GM19455 (cell line): ENCODE measurements around the gene NGF.

Source experiments
- ATAC-seq: cut with Tn5 transposase; IDR thresholded peaks from one replicate; pipeline ENCODE4 v1.9.1; 2021; ENCODE audit not compliant: unreplicated experiment

Gene NGF

GRCh38 chr1:115240297-115240696 is 97.8 kb downstream of the NGF start:
- no peak for ATAC-seq

- ATAC-seq, result no peak
These were observed 98.6 kb downstream of the NGF start for GRCh38 chr1:115239426-115239825.

GRCh38 chr1:115239148-115239422 is 99.0 kb downstream of the NGF start:
- ATAC-seq, result no peak

- ATAC-seq, result no peak
These were observed 99.5 kb downstream of the NGF start for GRCh38 chr1:115238336-115239147.

- no peak for ATAC-seq
These were observed 100.5 kb downstream of the NGF start for GRCh38 chr1:115237507-115237906.

GRCh38 chr1:115237023-115237422 is 101.0 kb downstream of the NGF start:
- no peak for ATAC-seq
